Fibroblast of peridontal ligament (primary cell): ENCODE measurements around the gene TSHZ2.

Experiments
- DNase-seq: peaks from one replicate; pipeline ENCODE4 v3.0.0-alpha.2; 2010; ENCODE audit errors: extremely low read depth

The TSHZ2 gene

GRCh38 chr20:53283011-53283410 is 310.9 kb downstream of the TSHZ2 start:
- no peak for DNase-seq

- DNase-seq: no peak
Observed at GRCh38 chr20:53283597-53283996, 311.4 kb downstream of the TSHZ2 start.

- DNase-seq: no peak
Observed at GRCh38 chr20:53284256-53284655, 312.1 kb downstream of the TSHZ2 start.

- no peak for DNase-seq
Observed at GRCh38 chr20:53284696-53285095, 312.5 kb downstream of the TSHZ2 start.

- DNase-seq: no peak
Observed at GRCh38 chr20:53287357-53288042, 315.3 kb downstream of the TSHZ2 start.

- DNase-seq: no peak
Observed at GRCh38 chr20:53291548-53291947, 319.4 kb downstream of the TSHZ2 start.

GRCh38 chr20:53292347-53292746 is 320.2 kb downstream of the TSHZ2 start:
- DNase-seq: no peak

GRCh38 chr20:53294804-53295203 is 322.6 kb downstream of the TSHZ2 start:
- DNase-seq: no peak

- no peak for DNase-seq
Observed at GRCh38 chr20:53296025-53296424, 323.9 kb downstream of the TSHZ2 start.

- no peak for DNase-seq
Observed at GRCh38 chr20:53296451-53297153, 324.4 kb downstream of the TSHZ2 start.

GRCh38 chr20:53297154-53297529 is 325.0 kb downstream of the TSHZ2 start:
- no peak for DNase-seq

GRCh38 chr20:53298260-53298659 is 326.1 kb downstream of the TSHZ2 start:
- DNase-seq: no peak

- no peak for DNase-seq
Observed at GRCh38 chr20:53298911-53299310, 326.8 kb downstream of the TSHZ2 start.

- DNase-seq: no peak
Observed at GRCh38 chr20:53299831-53300230, 327.7 kb downstream of the TSHZ2 start.

- DNase-seq: no peak
Observed at GRCh38 chr20:53301869-53302268, 329.7 kb downstream of the TSHZ2 start.

GRCh38 chr20:53302695-53303412 is 330.7 kb downstream of the TSHZ2 start:
- no peak for DNase-seq

GRCh38 chr20:53303413-53303760 is 331.2 kb downstream of the TSHZ2 start:
- no peak for DNase-seq

- no peak for DNase-seq
Observed at GRCh38 chr20:53304146-53304545, 332.0 kb downstream of the TSHZ2 start.

GRCh38 chr20:53306192-53306805 is 334.1 kb downstream of the TSHZ2 start:
- DNase-seq: no peak

GRCh38 chr20:53307964-53308597 is 335.9 kb downstream of the TSHZ2 start:
- no peak for DNase-seq

- no peak for DNase-seq
Observed at GRCh38 chr20:53309515-53309914, 337.4 kb downstream of the TSHZ2 start.

- no peak for DNase-seq
Observed at GRCh38 chr20:53312957-53313356, 340.8 kb downstream of the TSHZ2 start.
